ENCODE data around the gene KCNK2.

DNA sequence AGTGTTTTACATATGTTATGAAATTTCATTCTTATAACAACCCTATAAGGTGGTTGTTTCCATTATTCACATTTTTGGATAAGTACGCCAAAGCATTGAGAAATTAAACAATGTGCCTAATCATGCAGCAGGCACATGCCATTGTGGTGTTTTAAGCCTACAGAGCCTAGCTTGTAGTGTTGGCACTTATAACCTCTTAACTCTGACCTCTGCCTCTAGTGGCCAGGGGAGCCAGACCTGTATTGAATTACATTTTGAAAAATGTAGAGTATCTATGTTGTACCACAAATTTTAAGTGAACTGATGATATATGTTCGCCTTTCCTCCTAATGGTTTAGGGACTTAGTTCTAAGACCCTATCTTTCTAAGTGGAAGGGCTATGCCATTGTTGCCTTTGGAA, 61.0 kb downstream of the KCNK2 start:
- TF ChIP-seq SIN3A (IDR thresholded peaks at IDR 0.05; ENCODE audit: borderline replicate concordance, insufficient read depth, low read length) (no peak), POLR2AphosphoS5 (IDR thresholded peaks at IDR 0.05; ENCODE audit: low read depth, low read length) (no peak), FOXP2 (optimal IDR thresholded peaks at IDR 0.05; ENCODE audit: borderline replicate concordance, extremely low read depth, extremely low read length, insufficient read depth) (no peak)
- TF ChIP-seq, protein P1, sequence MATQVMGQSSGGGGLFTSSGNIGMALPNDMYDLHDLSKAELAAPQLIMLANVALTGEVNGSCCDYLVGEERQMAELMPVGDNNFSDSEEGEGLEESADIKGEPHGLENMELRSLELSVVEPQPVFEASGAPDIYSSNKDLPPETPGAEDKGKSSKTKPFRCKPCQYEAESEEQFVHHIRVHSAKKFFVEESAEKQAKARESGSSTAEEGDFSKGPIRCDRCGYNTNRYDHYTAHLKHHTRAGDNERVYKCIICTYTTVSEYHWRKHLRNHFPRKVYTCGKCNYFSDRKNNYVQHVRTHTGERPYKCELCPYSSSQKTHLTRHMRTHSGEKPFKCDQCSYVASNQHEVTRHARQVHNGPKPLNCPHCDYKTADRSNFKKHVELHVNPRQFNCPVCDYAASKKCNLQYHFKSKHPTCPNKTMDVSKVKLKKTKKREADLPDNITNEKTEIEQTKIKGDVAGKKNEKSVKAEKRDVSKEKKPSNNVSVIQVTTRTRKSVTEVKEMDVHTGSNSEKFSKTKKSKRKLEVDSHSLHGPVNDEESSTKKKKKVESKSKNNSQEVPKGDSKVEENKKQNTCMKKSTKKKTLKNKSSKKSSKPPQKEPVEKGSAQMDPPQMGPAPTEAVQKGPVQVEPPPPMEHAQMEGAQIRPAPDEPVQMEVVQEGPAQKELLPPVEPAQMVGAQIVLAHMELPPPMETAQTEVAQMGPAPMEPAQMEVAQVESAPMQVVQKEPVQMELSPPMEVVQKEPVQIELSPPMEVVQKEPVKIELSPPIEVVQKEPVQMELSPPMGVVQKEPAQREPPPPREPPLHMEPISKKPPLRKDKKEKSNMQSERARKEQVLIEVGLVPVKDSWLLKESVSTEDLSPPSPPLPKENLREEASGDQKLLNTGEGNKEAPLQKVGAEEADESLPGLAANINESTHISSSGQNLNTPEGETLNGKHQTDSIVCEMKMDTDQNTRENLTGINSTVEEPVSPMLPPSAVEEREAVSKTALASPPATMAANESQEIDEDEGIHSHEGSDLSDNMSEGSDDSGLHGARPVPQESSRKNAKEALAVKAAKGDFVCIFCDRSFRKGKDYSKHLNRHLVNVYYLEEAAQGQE (IDR thresholded peaks at IDR 0.05; ENCODE audit: insufficient read depth in 1 of 2, low read depth in 2 of 2, low read length in 2 of 2) = no peak
